HG02970 (cell line): ENCODE measurements around the gene ERRFI1.
A peak's percentile ranks its signal among the peaks of the same experiment; 100 is the strongest.
"Not testable (repeated sequence)": the region's sequence is repeated elsewhere in the genome, so short reads cannot be mapped to it uniquely, and the experiment has no call there.

Experiments
- ATAC-seq: cut with Tn5 transposase; IDR thresholded peaks from one replicate; pipeline ENCODE4 v1.9.1; 2021; ENCODE audit warnings: mild to moderate bottlenecking, moderate library complexity, moderate number of reproducible peaks; ENCODE audit not compliant: unreplicated experiment, low FRiP score

Gene ERRFI1

GRCh38 chr1:7983086-7983778, 42.9 kb downstream of the ERRFI1 start:
- ATAC-seq, result no peak

- no peak for ATAC-seq
These were observed 45.1 kb downstream of the ERRFI1 start for GRCh38 chr1:7980984-7981383.

GRCh38 chr1:7975212-7975865, 50.8 kb downstream of the ERRFI1 start:
- no peak for ATAC-seq

- no peak for ATAC-seq
These were observed 53.0 kb downstream of the ERRFI1 start for GRCh38 chr1:7973086-7973485.

GRCh38 chr1:7972285-7972684, 53.8 kb downstream of the ERRFI1 start:
- no peak for ATAC-seq

GRCh38 chr1:7971024-7971423, 55.1 kb downstream of the ERRFI1 start:
- ATAC-seq, result no peak

- no peak for ATAC-seq
These were observed 55.9 kb downstream of the ERRFI1 start for GRCh38 chr1:7970246-7970645.

GRCh38 chr1:7967651-7968050, 58.5 kb downstream of the ERRFI1 start:
- ATAC-seq, result no peak

- no peak for ATAC-seq
These were observed 58.9 kb downstream of the ERRFI1 start for GRCh38 chr1:7967196-7967595.

- ATAC-seq, result no peak
These were observed 61.6 kb downstream of the ERRFI1 start for GRCh38 chr1:7964476-7964875.

- ATAC-seq, result not testable (repeated sequence)
These were observed 62.3 kb downstream of the ERRFI1 start for GRCh38 chr1:7963841-7964240.

GRCh38 chr1:7963378-7963730, 62.8 kb downstream of the ERRFI1 start:
- ATAC-seq, result not testable (repeated sequence)

GRCh38 chr1:7962636-7963377, 63.3 kb downstream of the ERRFI1 start:
- no peak for ATAC-seq

GRCh38 chr1:7962014-7962335, 64.1 kb downstream of the ERRFI1 start:
- ATAC-seq, result peak; percentile 2
